ENCODE data around the gene UST. TPM values are rescaled to one million over a fixed set of nuclear protein-coding genes. Genes with fewer than 3 reads are reported as not detected.

UST gene
- total and polyA plus RNA-seq, 2 of the 8 experiments (the other 6 are each of a cell fraction or from before 2014, with no cell fraction given), result 13.5 to 34.5 TPM

- no peaks in the 10 kb centered on the region for H3K27me3 ChIP-seq (replicated peaks in 1 of 4; ENCODE audit: control insufficient read depth in 3 of 4, extremely low read depth in 1 of 4, insufficient read depth in 3 of 4, low read length in 3 of 4)
- no peak overlapping the region for H3K18ac ChIP-seq (ENCODE audit: extremely low read depth, low read length)
- FAIRE-seq (no peak), DNase-seq (ENCODE audit: low read depth in 1 of 2, low spot score in 2 of 2) (no peak)
- H4K5ac ChIP-seq (ENCODE audit: insufficient read length, low read depth, low read length), result no peak overlapping the region
- no peak overlapping the region for H2BK5ac ChIP-seq (ENCODE audit: low read depth, low read length)
- ChIA-PET POLR2A (ENCODE audit: partially characterized antibody) (interaction anchor here (0.8 kb wide), 1 partner anchor 283 kb away, joined by 3 read pairs; no protein-coding TSS in a partner anchor), CTCF (ENCODE audit: partially characterized antibody) (interaction anchor here (0.6 to 2.6 kb wide), 17 partner anchors 8 to 580 kb away, joined by 3 to 15 read pairs (median 4); partner anchors contain the start of gene ZC3H12D)
- H3K27ac ChIP-seq (ENCODE audit: low read depth, low read length), result no peak overlapping the region
- H2BK15ac ChIP-seq (ENCODE audit: low read length), result no peak overlapping the region
- no peaks in the 10 kb centered on the region for H3K36me3 ChIP-seq (ENCODE audit: control insufficient read depth in 2 of 4, insufficient read depth in 4 of 4, low read length in 3 of 4)
- H3K56ac ChIP-seq (replicated peaks; ENCODE audit: insufficient read length, low read depth, low read length), result no peak overlapping the region
- no peak overlapping the region for H3K14ac ChIP-seq (ENCODE audit: insufficient read length)
- H3K4ac ChIP-seq (replicated peaks; ENCODE audit: insufficient read length, low read depth, low read length), result no peak overlapping the region
- no peaks in the 10 kb centered on the region for H3K79me2 ChIP-seq (ENCODE audit: control insufficient read depth in 1 of 2, insufficient read depth in 2 of 2, low read length in 2 of 2)
- 93% methylated on average over 6 of the region's 6 CpGs; no CpG with 5 or more reads in 1 of the 2 experiments for WGBS, 2 experiments (ENCODE audit: extremely low coverage in 1 of 2, insufficient coverage in 1 of 2, insufficient read length in 1 of 2, insufficient replicate concordance in 2 of 2, low coverage in 1 of 2, low lambda C conversion rate in 2 of 2, missing lambda C conversion rate in 1 of 2)
- no peak overlapping the region for H3K4me2 ChIP-seq (ENCODE audit: insufficient read depth in 1 of 2, low read depth in 2 of 2, low read length in 2 of 2)
- no peak overlapping the region for H3K4me3 ChIP-seq (ENCODE audit: extremely low read depth in 1 of 4, insufficient read depth in 2 of 4, low read depth in 3 of 4, low read length in 4 of 4)
- H2AK5ac ChIP-seq (ENCODE audit: low read depth, low read length), result no peak overlapping the region
- no peak overlapping the region; the same call in 1 of the 2 replicates for H2AFZ ChIP-seq (ENCODE audit: low read length)
- no peak overlapping the region for H3K9ac ChIP-seq (replicated peaks in 1 of 4; ENCODE audit: extremely low read depth in 1 of 4, low read depth in 3 of 4, low read length in 3 of 4)
- H2BK120ac ChIP-seq (replicated peaks; ENCODE audit: low read depth, low read length), result no peak overlapping the region
- H4K91ac ChIP-seq (replicated peaks; ENCODE audit: insufficient read length, low read length), result no peak overlapping the region
- TF ChIP-seq PHF8 (conservative IDR thresholded peaks at IDR 0.05; ENCODE audit: low read depth, low read length) (no peak), KDM5A (IDR thresholded peaks at IDR 0.05; ENCODE audit: low read length) (no peak), SP4 (IDR thresholded peaks at IDR 0.05; ENCODE audit: low read length) (no peak), TEAD4 (IDR thresholded peaks at IDR 0.05; ENCODE audit: low read depth, low read length) (no peak), YY1 (IDR thresholded peaks at IDR 0.05; ENCODE audit: low read depth, low read length) (no peak)
- H4K20me1 ChIP-seq (replicated peaks in 1 of 2; ENCODE audit: control insufficient read depth in 1 of 2, insufficient read depth in 2 of 2, low read length in 2 of 2), result no peaks in the 10 kb centered on the region
- H3K23ac ChIP-seq (ENCODE audit: insufficient read length), result no peak overlapping the region
- H3K79me1 ChIP-seq (ENCODE audit: low read depth, low read length), result no peaks in the 10 kb centered on the region; the same call in 1 of the 2 replicates
- no peak overlapping the region for H4K8ac ChIP-seq (ENCODE audit: extremely low read depth, insufficient read depth, low read length)
- no peak overlapping the region for H2BK20ac ChIP-seq (ENCODE audit: low read length)
- no peaks in the 10 kb centered on the region for H3K4me1 ChIP-seq (replicated peaks in 1 of 4; ENCODE audit: control insufficient read depth in 3 of 4, insufficient read depth in 4 of 4, low read length in 3 of 4)
- H2BK12ac ChIP-seq (ENCODE audit: low read depth, low read length), result no peak overlapping the region
- no peaks in the 10 kb centered on the region for H3K9me3 ChIP-seq (ENCODE audit: insufficient read depth in 2 of 2, low read depth in 1 of 2, low read length in 1 of 2)
- H3K23me2 ChIP-seq (ENCODE audit: low read depth, low read length), result no peaks in the 10 kb centered on the region
Observed at GRCh38 chr6:149087898-149088297, 341.1 kb downstream of the UST start.

All from H1 (cell line).